Thyroid gland (tissue), 4 donors: ENCODE results near the gene TBXA2R.

Source experiments
- POLR2A ChIP-seq, 2 donors: fragments of 450-650 bp; IDR thresholded peaks; one replicate each; pipeline ENCODE4 v1.6.1; 2017; ENCODE audit warnings: antibody characterized with exemption in 2 of 2, mild to moderate bottlenecking in 2 of 2, moderate library complexity in 1 of 2
- TF ChIP-seq, protein P1 (sequence below), 6 experiments: fragments of 200-600 bp in 3 of 6; fragments of 450-650 bp in 3 of 6; sonication (generic) in 3 of 6; IDR thresholded peaks; one replicate each; pipeline ENCODE4 v1.5.1; 2016 to 2019; ENCODE audit warnings: antibody characterized with exemption in 6 of 6, mild to moderate bottlenecking in 2 of 6, inconsistent platforms in 1 of 6, moderate library complexity in 1 of 6

DNA sequence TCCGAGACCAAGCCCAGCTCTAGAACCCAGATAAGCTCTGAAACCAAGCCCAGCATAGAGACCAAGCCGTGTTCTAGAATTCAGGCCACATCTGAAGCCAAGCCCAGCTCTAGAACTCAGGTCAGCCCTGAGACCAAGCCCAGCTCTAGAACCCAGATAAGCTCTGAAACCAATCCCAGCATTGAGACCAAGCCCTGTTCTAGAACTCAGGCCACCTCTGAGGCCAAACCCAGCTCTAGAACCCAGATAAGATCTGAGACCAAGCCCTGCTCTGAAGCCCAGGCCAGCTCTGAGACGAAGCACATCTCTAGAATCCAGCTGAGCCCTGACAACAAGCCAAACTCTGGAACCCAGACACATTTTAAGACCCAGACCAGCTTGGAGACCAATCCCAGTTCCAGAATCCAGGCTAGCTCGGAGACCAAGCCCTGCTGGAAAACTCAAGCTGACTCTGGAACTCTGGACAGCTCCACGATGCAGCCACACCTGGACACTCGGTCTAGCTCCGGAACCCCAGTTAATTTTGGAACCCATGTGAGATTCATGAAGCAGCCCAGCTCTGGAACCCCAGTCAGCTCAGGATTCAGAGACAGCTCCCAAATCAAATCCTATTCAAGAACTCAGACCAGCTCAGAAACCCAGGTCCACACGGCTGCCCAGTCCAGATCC lies 15.6 kb downstream of the TBXA2R start:
- TF ChIP-seq, protein P1, sequence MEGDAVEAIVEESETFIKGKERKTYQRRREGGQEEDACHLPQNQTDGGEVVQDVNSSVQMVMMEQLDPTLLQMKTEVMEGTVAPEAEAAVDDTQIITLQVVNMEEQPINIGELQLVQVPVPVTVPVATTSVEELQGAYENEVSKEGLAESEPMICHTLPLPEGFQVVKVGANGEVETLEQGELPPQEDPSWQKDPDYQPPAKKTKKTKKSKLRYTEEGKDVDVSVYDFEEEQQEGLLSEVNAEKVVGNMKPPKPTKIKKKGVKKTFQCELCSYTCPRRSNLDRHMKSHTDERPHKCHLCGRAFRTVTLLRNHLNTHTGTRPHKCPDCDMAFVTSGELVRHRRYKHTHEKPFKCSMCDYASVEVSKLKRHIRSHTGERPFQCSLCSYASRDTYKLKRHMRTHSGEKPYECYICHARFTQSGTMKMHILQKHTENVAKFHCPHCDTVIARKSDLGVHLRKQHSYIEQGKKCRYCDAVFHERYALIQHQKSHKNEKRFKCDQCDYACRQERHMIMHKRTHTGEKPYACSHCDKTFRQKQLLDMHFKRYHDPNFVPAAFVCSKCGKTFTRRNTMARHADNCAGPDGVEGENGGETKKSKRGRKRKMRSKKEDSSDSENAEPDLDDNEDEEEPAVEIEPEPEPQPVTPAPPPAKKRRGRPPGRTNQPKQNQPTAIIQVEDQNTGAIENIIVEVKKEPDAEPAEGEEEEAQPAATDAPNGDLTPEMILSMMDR (IDR thresholded peaks at IDR 0.05), result no peak
- TF ChIP-seq POLR2A (IDR thresholded peaks at IDR 0.05), result no peak
